ENCODE results near the gene CWC27.

DNA sequence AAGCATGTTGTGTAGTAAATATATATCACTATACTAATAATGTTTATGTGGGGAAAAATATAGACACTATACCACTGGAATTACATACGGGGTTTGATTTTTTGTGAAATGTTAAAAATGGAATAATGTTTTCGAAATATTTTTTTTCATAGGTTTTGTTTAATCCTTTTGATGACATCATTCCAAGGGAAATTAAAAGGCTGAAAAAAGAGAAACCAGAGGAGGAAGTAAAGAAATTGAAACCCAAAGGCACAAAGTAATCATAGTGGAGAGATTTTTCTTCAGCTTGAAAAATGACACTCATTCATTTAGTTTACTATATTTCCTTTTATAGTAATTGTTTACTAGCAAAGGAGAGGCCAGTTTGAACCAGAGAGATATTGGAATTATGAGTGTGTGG is 17.6 kb downstream of the CWC27 start:
- TF ChIP-seq POLR2AphosphoS5 (IDR thresholded peaks at IDR 0.05; ENCODE audit: low read depth, low read length) (no peak), TAF1 (IDR thresholded peaks at IDR 0.05; ENCODE audit: borderline replicate concordance, low read depth, low read length) (no peak)
